GM12892 (cell line): Measurements from ENCODE around the gene SNRPB2. TPM values are rescaled to one million over a fixed set of nuclear protein-coding genes. Genes with fewer than 3 reads are reported as not detected.

Experiments
- DNase-seq: peaks from one replicate; pipeline ENCODE4 v3.0.0; 2011; ENCODE audit not compliant: insufficient read length
- FAIRE-seq: peaks from 2 replicates; lab custom pipeline; 2011; peaks lifted over from hg19 to GRCh38; lab: Jason Lieb, UNC
- POLR2A ChIP-seq: IDR thresholded peaks from 2 replicates; pipeline ENCODE4 v1.6.1; 2011; ENCODE audit warnings: low read depth, low read length, control low read depth
- POLR2AphosphoS5 ChIP-seq: IDR thresholded peaks from 2 replicates; pipeline ENCODE4 v1.6.1; 2011; ENCODE audit warnings: low read depth, low read length, control low read depth
- TAF1 ChIP-seq: IDR thresholded peaks from 2 replicates; pipeline ENCODE4 v1.6.1; 2011; ENCODE audit warnings: low read depth, mild to moderate bottlenecking, control low read depth, low read length, borderline replicate concordance
- polyA plus RNA-seq: library from polyadenylated mRNA; unstranded; fragments of >200 nt; gene quantifications from one replicate; pipeline ENCODE4 v1.2.1, GENCODE V29; 2012; ENCODE audit warnings: missing spikeins, inconsistent platforms; ENCODE audit not compliant: missing spikeins

SNRPB2 gene
- polyA plus RNA-seq: 126 TPM

DNA sequence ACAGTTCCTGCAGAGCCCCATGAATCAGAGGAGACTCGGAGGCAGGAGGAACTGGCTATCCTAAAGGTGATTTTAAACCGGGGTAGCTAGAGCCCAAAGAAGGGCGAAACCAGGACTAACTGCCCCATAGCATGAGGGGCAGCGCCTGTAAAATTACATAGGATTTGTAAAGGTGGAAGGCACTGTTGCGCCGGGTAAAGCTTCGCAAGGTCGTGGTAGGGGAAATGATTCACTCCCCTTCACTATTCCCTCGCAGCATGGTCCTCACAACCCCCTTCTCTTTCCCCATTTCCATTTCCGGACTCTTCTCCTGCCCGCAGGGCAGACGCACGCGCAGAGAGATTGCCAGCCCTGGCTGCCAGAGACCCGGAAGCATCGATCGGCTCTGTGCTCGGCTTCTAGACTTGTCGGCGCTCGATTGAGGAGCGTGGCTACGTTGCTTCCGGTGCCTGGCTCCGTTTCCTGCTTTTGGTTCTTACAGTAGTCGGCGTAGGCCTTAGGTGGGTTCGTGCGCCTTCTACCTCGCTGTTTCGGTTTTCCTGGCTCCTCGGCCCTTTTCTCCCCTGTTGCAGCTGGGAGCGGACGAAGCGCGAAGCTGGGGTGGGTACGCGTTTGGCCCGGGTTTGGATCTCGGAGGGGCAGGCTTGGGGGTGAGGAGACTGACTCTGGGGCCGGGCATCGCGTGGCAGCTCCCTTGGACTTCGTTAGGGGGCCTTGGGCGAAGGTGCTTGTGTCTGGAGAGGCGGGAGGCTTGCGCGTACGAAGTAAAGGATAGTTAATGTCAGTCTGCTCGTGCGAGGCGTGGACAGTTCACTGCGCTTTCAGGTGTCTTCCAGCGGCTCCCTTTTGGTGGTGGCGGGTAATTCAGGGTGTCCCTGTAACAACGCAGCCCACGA is at the start of gene SNRPB2:
SNRPB2 (plus strand) TSS at position 462 of the 896 bp plus-strand sequence. CDS start 1,677 bp downstream, outside the sequence.
- FAIRE-seq (peak; percentile 92), DNase-seq (peak; percentile 56)
- peak; percentile 96 for TF ChIP-seq POLR2AphosphoS5
- TF ChIP-seq TAF1: peak; percentile 91
- TF ChIP-seq POLR2A: peak; percentile 97

- FAIRE-seq (no peak), DNase-seq (no peak)
- TF ChIP-seq POLR2A: no peak
- no peak for TF ChIP-seq POLR2AphosphoS5
- no peak for TF ChIP-seq TAF1
Observed at GRCh38 chr20:16684416-16684815, 45.4 kb upstream of the SNRPB2 start.

GRCh38 chr20:16689906-16690305 is 39.9 kb upstream of the SNRPB2 start:
- no peak for FAIRE-seq
- TF ChIP-seq POLR2AphosphoS5 (no peak), TAF1 (no peak), POLR2A (no peak)
- DNase-seq: no peak

GRCh38 chr20:16691381-16691780 is 38.4 kb upstream of the SNRPB2 start:
- TF ChIP-seq TAF1: no peak
- TF ChIP-seq POLR2A: no peak
- no peak for TF ChIP-seq POLR2AphosphoS5
- DNase-seq: no peak
- FAIRE-seq: no peak

DNA sequence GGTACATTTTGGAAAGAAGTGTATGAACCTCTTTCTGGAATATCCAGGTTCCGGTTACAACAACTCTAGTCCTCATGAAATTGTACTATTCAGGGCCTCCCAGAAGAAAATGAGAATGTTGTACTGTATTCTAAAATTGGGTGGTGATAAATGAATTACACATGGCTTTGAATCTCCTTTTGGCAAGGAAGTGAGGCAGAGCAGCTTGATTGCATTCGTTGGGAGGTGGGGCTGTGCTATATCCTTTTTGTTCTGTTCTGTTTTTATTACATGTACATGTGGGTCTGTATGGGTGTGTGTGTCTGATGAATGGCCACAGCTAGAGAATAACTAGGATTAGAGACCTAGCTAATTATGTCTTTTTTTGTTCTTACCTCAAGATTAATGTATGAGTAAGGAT is 37.8 kb upstream of the SNRPB2 start:
- DNase-seq (no peak), FAIRE-seq (no peak)
- no peak for TF ChIP-seq POLR2A
- TF ChIP-seq TAF1: no peak
- no peak for TF ChIP-seq POLR2AphosphoS5

- DNase-seq: no peak
- no peak for FAIRE-seq
- no peak for TF ChIP-seq TAF1
- no peak for TF ChIP-seq POLR2AphosphoS5
- no peak for TF ChIP-seq POLR2A
Observed at GRCh38 chr20:16692442-16692841, 37.4 kb upstream of the SNRPB2 start.

DNA sequence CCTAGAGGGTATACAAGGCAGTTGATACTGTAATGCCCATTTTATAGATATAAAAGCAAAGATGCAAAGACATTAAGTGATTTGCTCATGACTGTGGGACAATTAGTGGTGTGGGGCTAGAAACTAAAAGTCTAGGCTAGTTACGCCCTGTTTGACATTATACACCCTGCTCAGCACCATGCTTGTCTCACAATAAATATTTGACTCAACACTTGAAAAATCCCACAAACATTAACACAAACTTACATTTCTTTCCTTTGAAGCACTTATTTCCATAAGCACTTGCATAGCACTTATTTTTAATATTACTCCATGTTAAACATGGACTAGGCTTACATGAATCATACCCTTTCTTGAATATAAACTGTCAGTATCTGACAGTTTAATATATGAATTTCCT is 36.5 kb upstream of the SNRPB2 start:
- TF ChIP-seq POLR2A: no peak
- no peak for TF ChIP-seq TAF1
- TF ChIP-seq POLR2AphosphoS5: no peak
- FAIRE-seq: no peak
- no peak for DNase-seq

DNA sequence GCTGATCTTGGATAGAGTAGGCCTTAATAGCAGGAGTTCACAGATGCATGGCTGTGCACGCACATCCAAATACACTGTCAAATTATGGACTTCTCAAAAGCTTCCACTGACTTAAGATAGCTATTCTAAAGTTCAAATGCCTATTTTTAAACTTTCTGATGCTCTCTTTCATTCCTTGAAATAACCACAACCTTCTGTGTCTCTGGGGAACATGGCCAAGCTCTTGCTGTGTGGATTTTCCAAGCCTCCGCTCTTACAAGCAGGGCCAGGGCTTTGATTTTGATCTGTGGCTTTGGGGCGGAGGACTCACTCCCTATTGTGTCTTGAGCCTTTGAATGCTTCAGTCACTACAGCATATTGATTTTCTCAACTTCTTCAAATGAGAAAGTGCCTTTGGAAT is 35.7 kb upstream of the SNRPB2 start:
- DNase-seq: no peak
- no peak for FAIRE-seq
- TF ChIP-seq POLR2A (no peak), POLR2AphosphoS5 (no peak), TAF1 (no peak)

- DNase-seq (no peak), FAIRE-seq (no peak)
- no peak for TF ChIP-seq POLR2A
- TF ChIP-seq TAF1: no peak
- no peak for TF ChIP-seq POLR2AphosphoS5
Observed at GRCh38 chr20:16695628-16696027, 34.2 kb upstream of the SNRPB2 start.

DNA sequence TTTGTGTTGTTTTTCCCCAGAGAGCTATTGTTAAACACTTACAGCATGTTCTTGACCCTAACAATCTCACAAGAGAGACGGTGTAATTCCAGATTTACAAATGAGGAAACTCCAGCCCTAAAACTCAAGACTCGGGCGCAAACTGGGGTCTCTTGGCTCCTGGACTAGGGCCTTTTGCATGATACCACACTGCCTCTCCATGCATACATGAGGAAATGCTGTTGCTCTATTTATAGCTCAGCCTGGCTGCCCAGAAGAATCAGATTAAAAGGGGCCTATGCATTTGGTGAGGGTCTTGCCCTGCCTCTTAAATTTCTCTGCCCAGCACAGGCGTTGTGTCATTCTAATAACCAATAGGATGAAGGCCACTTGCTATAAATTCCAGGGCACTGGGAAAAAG is 30.5 kb upstream of the SNRPB2 start:
- no peak for TF ChIP-seq TAF1
- FAIRE-seq (no peak), DNase-seq (no peak)

DNA sequence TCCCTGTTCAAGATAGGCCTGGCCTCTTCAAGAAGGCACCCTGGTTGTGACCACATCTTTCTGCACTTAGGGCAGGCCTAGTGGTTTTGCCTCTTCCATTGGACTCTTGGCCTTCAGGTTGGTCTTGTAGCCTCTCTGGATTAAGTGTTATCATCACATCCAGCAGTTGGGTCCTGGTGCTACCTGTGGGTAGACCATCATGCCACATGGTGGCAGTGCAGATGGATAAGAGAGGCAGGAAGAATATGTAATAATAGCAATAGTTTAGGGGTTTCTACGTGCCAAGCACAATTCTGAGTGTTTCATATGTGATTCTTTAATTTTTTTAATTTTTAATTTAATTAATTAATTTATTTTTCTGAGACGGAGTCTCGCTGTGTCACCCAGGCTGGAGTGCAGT is 28.5 kb upstream of the SNRPB2 start:
- DNase-seq: no peak
- FAIRE-seq: no peak
- TF ChIP-seq POLR2AphosphoS5: no peak
- no peak for TF ChIP-seq TAF1
- TF ChIP-seq POLR2A: no peak

DNA sequence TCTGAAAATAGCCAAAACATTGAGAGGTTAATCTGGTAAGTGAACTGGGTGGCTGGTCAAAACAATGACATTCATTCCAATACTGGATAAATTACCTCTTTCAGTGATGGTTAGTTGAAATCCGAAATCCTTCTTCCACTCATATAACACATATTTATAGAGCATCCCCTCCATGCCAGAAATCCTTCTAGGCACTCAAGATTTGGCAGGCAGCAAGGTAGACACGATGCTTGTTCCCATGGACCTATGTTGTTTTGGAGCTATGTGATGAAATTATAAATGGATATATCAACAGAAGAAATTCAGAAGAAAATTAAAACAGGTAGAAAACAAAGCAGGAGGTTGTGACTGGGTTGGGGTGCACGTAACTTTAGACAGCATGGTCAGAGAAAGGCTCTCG is 26.3 kb upstream of the SNRPB2 start:
- no peak for FAIRE-seq
- TF ChIP-seq TAF1 (no peak), POLR2A (no peak), POLR2AphosphoS5 (no peak)

More for the DNA sequence above, 26.3 kb upstream of the SNRPB2 start:
- DNase-seq: no peak
